Neural progenitor cell (in vitro differentiated cells): ENCODE data around the gene NCKAP5. TPM values are rescaled to one million over a fixed set of nuclear protein-coding genes. Genes with fewer than 3 reads are reported as not detected.
"Not testable (repeated sequence)": the region's sequence is repeated elsewhere in the genome, so short reads cannot be mapped to it uniquely, and the experiment has no call there.

Source experiments
- DNase-seq: peaks from one replicate; pipeline ENCODE4 v3.0.0-alpha.2; 2016; ENCODE audit warnings: low spot score
- H2AFZ ChIP-seq: fragments of 200-600 bp; sonication (generic); replicated peaks from 2 replicates; pipeline ENCODE4 v1.6.1; 2016; ENCODE audit warnings: antibody characterized with exemption
- H3F3A ChIP-seq: fragments of 200-600 bp; sonication (generic); 2 replicates; pipeline ENCODE4 v1.6.1; 2016; ENCODE audit warnings: antibody characterized with exemption, low read depth
- H3K27ac ChIP-seq: fragments of 200-600 bp; sonication (generic); 2 replicates; pipeline ENCODE4 v1.5.1; 2016; ENCODE audit warnings: mild to moderate bottlenecking
- H3K27me3 ChIP-seq: fragments of 200-600 bp; sonication (generic); 2 replicates; pipeline ENCODE4 v1.6.1; 2016; ENCODE audit warnings: mild to moderate bottlenecking, moderate library complexity
- H3K36me3 ChIP-seq: fragments of 200-600 bp; sonication (generic); 2 replicates; pipeline ENCODE4 v1.5.1; 2016
- H3K4me1 ChIP-seq: fragments of 200-600 bp; sonication (generic); 2 replicates; pipeline ENCODE4 v1.6.1; 2016; ENCODE audit warnings: mixed run types
- H3K4me2 ChIP-seq: fragments of 200-600 bp; sonication (generic); 2 replicates; pipeline ENCODE4 v1.6.1; 2016
- H3K4me3 ChIP-seq: fragments of 200-600 bp; sonication (generic); 2 replicates; pipeline ENCODE4 v1.5.1; 2016
- H3K79me2 ChIP-seq: fragments of 200-600 bp; sonication (generic); 2 replicates; pipeline ENCODE4 v1.6.1; 2016; ENCODE audit warnings: low read depth
- H3K9ac ChIP-seq: fragments of 200-600 bp; sonication (generic); 2 replicates; pipeline ENCODE4 v1.6.1; 2016
- H3K9me3 ChIP-seq: fragments of 200-600 bp; sonication (generic); 2 replicates; pipeline ENCODE4 v1.5.1; 2016; ENCODE audit warnings: low read depth
- H4K20me1 ChIP-seq: fragments of 200-600 bp; sonication (generic); 2 replicates; pipeline ENCODE4 v1.6.1; 2016; ENCODE audit warnings: low read depth
- H3K27ac Mint-ChIP-seq: 3 replicates; pipeline ENCODE4 v1.8.0; 2021; ENCODE audit warnings: mixed read lengths
- H3K27me3 Mint-ChIP-seq: 2 replicates; pipeline ENCODE4 v1.8.0; 2022; ENCODE audit warnings: low read depth, mild to moderate bottlenecking, inconsistent platforms, moderate library complexity, mixed read lengths; ENCODE audit not compliant: insufficient read depth
- H3K36me3 Mint-ChIP-seq: 3 replicates; pipeline ENCODE4 v1.8.0; 2021; ENCODE audit warnings: mixed read lengths
- H3K4me1 Mint-ChIP-seq: 3 replicates; pipeline ENCODE4 v1.8.0; 2021; ENCODE audit warnings: mixed read lengths
- H3K4me3 Mint-ChIP-seq: 3 replicates; pipeline ENCODE4 v1.8.0; 2021; ENCODE audit warnings: mild to moderate bottlenecking, moderate library complexity, mixed read lengths
- H3K9me3 Mint-ChIP-seq: 3 replicates; pipeline ENCODE4 v1.8.0; 2020; ENCODE audit warnings: mixed read lengths
- CTCF ChIP-seq: fragments of 200-600 bp; sonication (generic); IDR thresholded peaks from 2 replicates; pipeline ENCODE4 v1.5.1; 2017; ENCODE audit warnings: antibody characterized with exemption, mild to moderate bottlenecking
- EZH2 ChIP-seq: fragments of 200-600 bp; sonication (generic); IDR thresholded peaks from 2 replicates; pipeline ENCODE4 v1.6.1; 2017; ENCODE audit warnings: antibody characterized with exemption, mild to moderate bottlenecking, moderate library complexity
- EZH2phosphoT487 ChIP-seq: fragments of 200-600 bp; sonication (generic); IDR thresholded peaks from 2 replicates; pipeline ENCODE4 v1.6.1; 2017; ENCODE audit warnings: antibody characterized with exemption
- total RNA-seq: library from RNA; depleted of rRNA; stranded (reverse); fragments of >200 nt; gene quantifications from 2 replicates; pipeline ENCODE4 v1.2.3, GENCODE V29; 2015; ENCODE audit warnings: low replicate concordance

Gene NCKAP5
- total RNA-seq, 1 donor from 2014 or later: 0.47 TPM

GRCh38 chr2:132811148-132811915, 756.9 kb downstream of the NCKAP5 start:
- no peaks in the 10 kb centered on the region for H3K4me1 ChIP-seq
- H3K4me2 ChIP-seq: no peak overlapping the region
- Mint-ChIP-seq H3K36me3 (peaks cover 26% of the 10 kb centered on the region), H3K9me3 (peaks cover 46% of the 10 kb centered on the region), H3K27ac (no peak overlapping the region), H3K27me3 (peaks cover 3% of the 10 kb centered on the region), H3K4me3 (no peak overlapping the region), H3K4me1 (peaks cover 7% of the 10 kb centered on the region)
- no peak overlapping the region for H2AFZ ChIP-seq
- no peak overlapping the region for H3K9ac ChIP-seq
- H3K36me3 ChIP-seq: no peaks in the 10 kb centered on the region
- no peak overlapping the region for H3K4me3 ChIP-seq
- DNase-seq: peak; percentile 16
- H3K79me2 ChIP-seq: no peaks in the 10 kb centered on the region
- H3K27me3 ChIP-seq: no peaks in the 10 kb centered on the region
- TF ChIP-seq CTCF (no peak), EZH2 (no peak), EZH2phosphoT487 (no peak)
- H3F3A ChIP-seq: no peaks in the 10 kb centered on the region
- no peaks in the 10 kb centered on the region for H4K20me1 ChIP-seq
- H3K27ac ChIP-seq: no peak overlapping the region
- no peaks in the 10 kb centered on the region for H3K9me3 ChIP-seq

- peaks cover 24% of the 10 kb centered on the region for H3K36me3 Mint-ChIP-seq
- not testable (repeated sequence) for H3K4me2 ChIP-seq, H3K27ac Mint-ChIP-seq, H3F3A ChIP-seq, H3K79me2 ChIP-seq, DNase-seq, H3K27me3 ChIP-seq, H3K27ac ChIP-seq, H3K4me1 ChIP-seq, H4K20me1 ChIP-seq, H2AFZ ChIP-seq, H3K36me3 ChIP-seq, H3K4me3 Mint-ChIP-seq, H3K9me3 ChIP-seq, H3K9ac ChIP-seq, H3K27me3 Mint-ChIP-seq, H3K4me3 ChIP-seq, H3K4me1 Mint-ChIP-seq
- peaks cover 47% of the 10 kb centered on the region for H3K9me3 Mint-ChIP-seq
Observed at GRCh38 chr2:132809962-132810361, 758.3 kb downstream of the NCKAP5 start.

- peak overlapping the region; percentile 7 for H3K27ac Mint-ChIP-seq
- no peak overlapping the region for H3K4me3 ChIP-seq
- H3K9me3 ChIP-seq: no peaks in the 10 kb centered on the region
- no peaks in the 10 kb centered on the region for H3K79me2 ChIP-seq
- H4K20me1 ChIP-seq: no peaks in the 10 kb centered on the region
- no peak overlapping the region for H3K4me3 Mint-ChIP-seq
- no peaks in the 10 kb centered on the region for H3F3A ChIP-seq
- H3K27ac ChIP-seq: no peak overlapping the region
- no peaks in the 10 kb centered on the region for H3K27me3 ChIP-seq
- H3K36me3 Mint-ChIP-seq: peaks cover 5% of the 10 kb centered on the region
- no peak overlapping the region for H3K4me2 ChIP-seq
- H3K27me3 Mint-ChIP-seq: no peaks in the 10 kb centered on the region
- peaks cover 12% of the 10 kb centered on the region for H3K4me1 Mint-ChIP-seq
- TF ChIP-seq CTCF (no peak), EZH2phosphoT487 (no peak), EZH2 (no peak)
- no peak overlapping the region for H2AFZ ChIP-seq
- DNase-seq: no peak
- H3K9ac ChIP-seq: no peak overlapping the region
- H3K9me3 Mint-ChIP-seq: peaks cover 24% of the 10 kb centered on the region
- no peaks in the 10 kb centered on the region for H3K4me1 ChIP-seq
- no peaks in the 10 kb centered on the region for H3K36me3 ChIP-seq
Observed at GRCh38 chr2:132804051-132804450, 764.2 kb downstream of the NCKAP5 start.

- H3K36me3 ChIP-seq: no peaks in the 10 kb centered on the region
- TF ChIP-seq EZH2phosphoT487 (no peak), EZH2 (no peak), CTCF (no peak)
- no peak overlapping the region for H3K9ac ChIP-seq
- H3K79me2 ChIP-seq: no peaks in the 10 kb centered on the region
- H4K20me1 ChIP-seq: no peaks in the 10 kb centered on the region
- no peak overlapping the region for H3K27ac Mint-ChIP-seq
- DNase-seq: no peak
- H3K4me3 ChIP-seq: no peak overlapping the region
- H3K36me3 Mint-ChIP-seq: no peaks in the 10 kb centered on the region
- H3K4me1 ChIP-seq: no peaks in the 10 kb centered on the region
- H3K27ac ChIP-seq: no peak overlapping the region
- H2AFZ ChIP-seq: no peak overlapping the region
- H3F3A ChIP-seq: no peaks in the 10 kb centered on the region
- no peaks in the 10 kb centered on the region for H3K27me3 ChIP-seq
- H3K27me3 Mint-ChIP-seq: no peaks in the 10 kb centered on the region
- peaks cover 9% of the 10 kb centered on the region for H3K4me1 Mint-ChIP-seq
- no peak overlapping the region for H3K4me2 ChIP-seq
- no peak overlapping the region for H3K4me3 Mint-ChIP-seq
- no peaks in the 10 kb centered on the region for H3K9me3 Mint-ChIP-seq
- no peaks in the 10 kb centered on the region for H3K9me3 ChIP-seq
Observed at GRCh38 chr2:132798341-132798740, 769.9 kb downstream of the NCKAP5 start.
